ENCODE results near the gene PHF21B.

The PHF21B gene

GRCh38 chr22:44991218-44991617 lies 18.6 kb downstream of the PHF21B start:
- Mint-ChIP-seq H3K4me1 (ENCODE audit: low read depth) (no peaks in the 10 kb centered on the region), H3K9me3 (no peaks in the 10 kb centered on the region), H3K27me3 (peaks cover 1% of the 10 kb centered on the region), H3K36me3 (ENCODE audit: low read depth) (no peaks in the 10 kb centered on the region), H3K27ac (no peak overlapping the region), H3K4me3 (no peak overlapping the region)
- intact Hi-C loops (cut with micrococcal nuclease) = no loop called here

GRCh38 chr22:44990810-44991209 lies 19.0 kb downstream of the PHF21B start:
- Mint-ChIP-seq H3K9me3 (no peaks in the 10 kb centered on the region), H3K36me3 (ENCODE audit: low read depth) (no peaks in the 10 kb centered on the region), H3K4me3 (no peak overlapping the region), H3K27me3 (peaks cover 1% of the 10 kb centered on the region), H3K4me1 (ENCODE audit: low read depth) (no peaks in the 10 kb centered on the region), H3K27ac (no peak overlapping the region)
- intact Hi-C loops (cut with micrococcal nuclease) = no loop called here

GRCh38 chr22:44990328-44990727 lies 19.5 kb downstream of the PHF21B start:
- Mint-ChIP-seq H3K36me3 (ENCODE audit: low read depth) (no peaks in the 10 kb centered on the region), H3K27ac (no peak overlapping the region), H3K9me3 (no peaks in the 10 kb centered on the region), H3K4me3 (no peak overlapping the region), H3K4me1 (ENCODE audit: low read depth) (no peaks in the 10 kb centered on the region), H3K27me3 (peaks cover 1% of the 10 kb centered on the region)
- intact Hi-C loops (cut with micrococcal nuclease) = no loop called here

GRCh38 chr22:44988671-44989070 lies 21.1 kb downstream of the PHF21B start:
- Mint-ChIP-seq H3K9me3 (peaks cover 8% of the 10 kb centered on the region), H3K4me3 (no peak overlapping the region), H3K36me3 (ENCODE audit: low read depth) (no peaks in the 10 kb centered on the region), H3K27ac (no peak overlapping the region), H3K27me3 (no peaks in the 10 kb centered on the region), H3K4me1 (ENCODE audit: low read depth) (no peaks in the 10 kb centered on the region)
- intact Hi-C loops (cut with micrococcal nuclease) = no loop called here

- Mint-ChIP-seq H3K36me3 (ENCODE audit: low read depth) (no peaks in the 10 kb centered on the region), H3K27me3 (no peaks in the 10 kb centered on the region), H3K4me1 (ENCODE audit: low read depth) (no peaks in the 10 kb centered on the region), H3K4me3 (no peak overlapping the region), H3K9me3 (peaks cover 9% of the 10 kb centered on the region), H3K27ac (no peak overlapping the region)
- intact Hi-C loops (cut with micrococcal nuclease) = no loop called here
Observed at GRCh38 chr22:44986926-44987325, 22.9 kb downstream of the PHF21B start.

- Mint-ChIP-seq H3K4me1 (ENCODE audit: low read depth) (no peaks in the 10 kb centered on the region), H3K9me3 (peaks cover 9% of the 10 kb centered on the region), H3K4me3 (no peak overlapping the region), H3K27me3 (no peaks in the 10 kb centered on the region), H3K36me3 (ENCODE audit: low read depth) (no peaks in the 10 kb centered on the region), H3K27ac (no peak overlapping the region)
- intact Hi-C loops (cut with micrococcal nuclease) = no loop called here
Observed at GRCh38 chr22:44985906-44986527, 23.8 kb downstream of the PHF21B start.

GRCh38 chr22:44983878-44984482 lies 25.8 kb downstream of the PHF21B start:
- no peak overlapping the region for H3K4me3 Mint-ChIP-seq
- no peaks in the 10 kb centered on the region for H3K4me1 Mint-ChIP-seq (ENCODE audit: low read depth)
- H3K9me3 Mint-ChIP-seq = peaks cover 9% of the 10 kb centered on the region
- H3K36me3 Mint-ChIP-seq (ENCODE audit: low read depth) = no peaks in the 10 kb centered on the region
- intact Hi-C loops (cut with micrococcal nuclease) = no loop called here
- no peak overlapping the region for H3K27ac Mint-ChIP-seq
- H3K27me3 Mint-ChIP-seq = no peaks in the 10 kb centered on the region

- peaks cover 9% of the 10 kb centered on the region for H3K9me3 Mint-ChIP-seq
- no peaks in the 10 kb centered on the region for H3K36me3 Mint-ChIP-seq (ENCODE audit: low read depth)
- H3K27me3 Mint-ChIP-seq = no peaks in the 10 kb centered on the region
- H3K4me1 Mint-ChIP-seq (ENCODE audit: low read depth) = no peaks in the 10 kb centered on the region
- intact Hi-C loops (cut with micrococcal nuclease) = no loop called here
- no peak overlapping the region for H3K4me3 Mint-ChIP-seq
- no peak overlapping the region for H3K27ac Mint-ChIP-seq
Observed at GRCh38 chr22:44982445-44982844, 27.4 kb downstream of the PHF21B start.

GRCh38 chr22:44981857-44982256 lies 27.9 kb downstream of the PHF21B start:
- intact Hi-C loops (cut with micrococcal nuclease) = no loop called here
- Mint-ChIP-seq H3K4me3 (no peak overlapping the region), H3K36me3 (ENCODE audit: low read depth) (no peaks in the 10 kb centered on the region), H3K4me1 (ENCODE audit: low read depth) (no peaks in the 10 kb centered on the region), H3K27ac (no peak overlapping the region), H3K9me3 (peaks cover 9% of the 10 kb centered on the region), H3K27me3 (no peaks in the 10 kb centered on the region)

- intact Hi-C loops (cut with micrococcal nuclease) = loop anchor here (5.0 kb wide), 1 partner anchor 118 kb away; no protein-coding TSS in a partner anchor
- H3K4me1 Mint-ChIP-seq (ENCODE audit: low read depth) = no peaks in the 10 kb centered on the region
- no peak overlapping the region for H3K27ac Mint-ChIP-seq
- no peaks in the 10 kb centered on the region for H3K36me3 Mint-ChIP-seq (ENCODE audit: low read depth)
- peaks cover 6% of the 10 kb centered on the region for H3K9me3 Mint-ChIP-seq
- H3K4me3 Mint-ChIP-seq = no peak overlapping the region
- no peaks in the 10 kb centered on the region for H3K27me3 Mint-ChIP-seq
Observed at GRCh38 chr22:44979154-44979553, 30.7 kb downstream of the PHF21B start.

GRCh38 chr22:44975427-44976262 lies 34.2 kb downstream of the PHF21B start:
- intact Hi-C loops (cut with micrococcal nuclease) = loop anchor here (5.0 kb wide), 1 partner anchor 122 kb away; no protein-coding TSS in a partner anchor
- Mint-ChIP-seq H3K4me3 (no peak overlapping the region), H3K4me1 (ENCODE audit: low read depth) (no peaks in the 10 kb centered on the region), H3K9me3 (no peaks in the 10 kb centered on the region), H3K27me3 (peaks cover 3% of the 10 kb centered on the region), H3K36me3 (ENCODE audit: low read depth) (no peaks in the 10 kb centered on the region), H3K27ac (no peak overlapping the region)

GRCh38 chr22:44974454-44974853 lies 35.4 kb downstream of the PHF21B start:
- no peaks in the 10 kb centered on the region for H3K9me3 Mint-ChIP-seq
- H3K27me3 Mint-ChIP-seq = peaks cover 3% of the 10 kb centered on the region
- H3K4me3 Mint-ChIP-seq = no peak overlapping the region
- H3K4me1 Mint-ChIP-seq (ENCODE audit: low read depth) = no peaks in the 10 kb centered on the region
- H3K27ac Mint-ChIP-seq = no peak overlapping the region
- intact Hi-C loops (cut with micrococcal nuclease) = no loop called here
- H3K36me3 Mint-ChIP-seq (ENCODE audit: low read depth) = no peaks in the 10 kb centered on the region

- Mint-ChIP-seq H3K36me3 (ENCODE audit: low read depth) (no peaks in the 10 kb centered on the region), H3K4me3 (no peak overlapping the region), H3K4me1 (ENCODE audit: low read depth) (no peaks in the 10 kb centered on the region), H3K27ac (no peak overlapping the region), H3K9me3 (no peaks in the 10 kb centered on the region), H3K27me3 (peaks cover 3% of the 10 kb centered on the region)
- intact Hi-C loops (cut with micrococcal nuclease) = no loop called here
Observed at GRCh38 chr22:44973829-44974228, 36.0 kb downstream of the PHF21B start.

GRCh38 chr22:44972363-44973083 lies 37.3 kb downstream of the PHF21B start:
- Mint-ChIP-seq H3K36me3 (ENCODE audit: low read depth) (no peaks in the 10 kb centered on the region), H3K4me1 (ENCODE audit: low read depth) (no peaks in the 10 kb centered on the region), H3K27ac (no peak overlapping the region), H3K4me3 (no peak overlapping the region), H3K9me3 (no peaks in the 10 kb centered on the region), H3K27me3 (peaks cover 3% of the 10 kb centered on the region)
- intact Hi-C loops (cut with micrococcal nuclease) = no loop called here
